NCI-H2029 treated with DMSO at 0.1 percent for 48 hours (cell line): Measurements from ENCODE around the gene UBE2D2.

ENCODE experiments used
- DNase-seq: peaks from one replicate; lab custom pipeline; 2025; lab: John Stamatoyannopoulos, UW

The UBE2D2 gene

GRCh38 chr5:139648205-139649081, 87.3 kb downstream of the UBE2D2 start, which contains the start of gene CXXC5:
CXXC5 (plus strand) TSS chr5:139648349; CDS start chr5:139680524, 32,175 bp downstream.
- peak; percentile 33 for DNase-seq

- DNase-seq = no peak
These were observed 88.2 kb downstream of the UBE2D2 start for GRCh38 chr5:139649082-139649991.

GRCh38 chr5:139650031-139650688, 89.0 kb downstream of the UBE2D2 start:
- DNase-seq = no peak

GRCh38 chr5:139650689-139651042, 89.5 kb downstream of the UBE2D2 start:
- no peak for DNase-seq

- no peak for DNase-seq
These were observed 90.1 kb downstream of the UBE2D2 start for GRCh38 chr5:139651043-139651834.

- no peak for DNase-seq
These were observed 91.0 kb downstream of the UBE2D2 start for GRCh38 chr5:139651853-139652787.

- DNase-seq = no peak
These were observed 91.7 kb downstream of the UBE2D2 start for GRCh38 chr5:139652788-139653241.

- no peak for DNase-seq
These were observed 92.5 kb downstream of the UBE2D2 start for GRCh38 chr5:139653616-139654015.

- no peak for DNase-seq
These were observed 93.3 kb downstream of the UBE2D2 start for GRCh38 chr5:139654464-139654863.

- DNase-seq = no peak
These were observed 93.8 kb downstream of the UBE2D2 start for GRCh38 chr5:139654871-139655491.

GRCh38 chr5:139655727-139656271, 94.7 kb downstream of the UBE2D2 start:
- no peak for DNase-seq

- no peak for DNase-seq
These were observed 96.5 kb downstream of the UBE2D2 start for GRCh38 chr5:139657363-139658321.

- no peak for DNase-seq
These were observed 97.4 kb downstream of the UBE2D2 start for GRCh38 chr5:139658501-139658927.

- DNase-seq = no peak
These were observed 98.0 kb downstream of the UBE2D2 start for GRCh38 chr5:139658928-139659667.

- DNase-seq = no peak
These were observed 98.6 kb downstream of the UBE2D2 start for GRCh38 chr5:139659695-139660101.

- no peak for DNase-seq
These were observed 99.2 kb downstream of the UBE2D2 start for GRCh38 chr5:139660105-139660922.
